HG03139 (cell line): ENCODE data around the gene MAGEA12.
"Not testable (repeated sequence)": the region's sequence is repeated elsewhere in the genome, so short reads cannot be mapped to it uniquely, and the experiment has no call there.

Source experiments
- ATAC-seq: cut with Tn5 transposase; IDR thresholded peaks from one replicate; pipeline ENCODE4 v1.9.1; 2021; ENCODE audit not compliant: unreplicated experiment

Gene MAGEA12, protein sequence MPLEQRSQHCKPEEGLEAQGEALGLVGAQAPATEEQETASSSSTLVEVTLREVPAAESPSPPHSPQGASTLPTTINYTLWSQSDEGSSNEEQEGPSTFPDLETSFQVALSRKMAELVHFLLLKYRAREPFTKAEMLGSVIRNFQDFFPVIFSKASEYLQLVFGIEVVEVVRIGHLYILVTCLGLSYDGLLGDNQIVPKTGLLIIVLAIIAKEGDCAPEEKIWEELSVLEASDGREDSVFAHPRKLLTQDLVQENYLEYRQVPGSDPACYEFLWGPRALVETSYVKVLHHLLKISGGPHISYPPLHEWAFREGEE

DNA sequence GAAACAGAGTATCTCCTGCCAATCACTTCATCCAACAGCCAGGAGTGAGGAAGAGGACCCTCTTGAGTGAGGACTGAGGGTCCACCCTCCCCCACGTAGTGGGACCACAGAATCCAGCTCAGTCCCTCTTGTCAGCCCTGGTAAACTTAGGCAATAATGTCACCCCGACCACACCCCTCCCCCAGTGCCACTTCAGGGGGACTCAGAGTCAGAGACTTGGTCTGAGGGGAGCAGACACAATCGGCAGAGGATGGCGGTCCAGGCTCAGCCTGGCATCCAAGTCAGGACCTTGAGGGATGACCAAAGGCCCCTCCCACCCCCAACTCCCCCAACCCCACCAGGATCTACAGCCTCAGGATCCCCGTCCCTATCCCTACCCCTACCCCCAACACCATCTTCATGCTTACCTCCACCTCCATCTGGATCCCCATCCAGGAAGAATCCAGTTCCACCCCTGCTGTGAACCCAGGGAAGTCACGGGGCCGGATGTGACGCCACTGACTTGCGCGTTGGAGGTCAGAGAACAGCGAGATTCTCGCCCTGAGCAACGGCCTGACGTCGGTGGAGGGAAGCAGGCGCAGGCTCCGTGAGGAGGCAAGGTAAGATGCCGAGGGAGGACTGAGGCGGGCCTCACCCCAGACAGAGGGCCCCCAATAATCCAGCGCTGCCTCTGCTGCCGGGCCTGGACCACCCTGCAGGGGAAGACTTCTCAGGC, at the start of gene MAGEA12, which contains the start of gene CSAG1:
TSS of gene MAGEA12 (plus strand) at position 497 of the 715 bp plus-strand sequence. CDS start 2,405 bp downstream, outside the sequence.
TSS of gene CSAG1 (minus strand) at position 461 of the 715 bp plus-strand sequence. CDS start 1,261 bp downstream, outside the sequence.
- no peak for ATAC-seq

DNA sequence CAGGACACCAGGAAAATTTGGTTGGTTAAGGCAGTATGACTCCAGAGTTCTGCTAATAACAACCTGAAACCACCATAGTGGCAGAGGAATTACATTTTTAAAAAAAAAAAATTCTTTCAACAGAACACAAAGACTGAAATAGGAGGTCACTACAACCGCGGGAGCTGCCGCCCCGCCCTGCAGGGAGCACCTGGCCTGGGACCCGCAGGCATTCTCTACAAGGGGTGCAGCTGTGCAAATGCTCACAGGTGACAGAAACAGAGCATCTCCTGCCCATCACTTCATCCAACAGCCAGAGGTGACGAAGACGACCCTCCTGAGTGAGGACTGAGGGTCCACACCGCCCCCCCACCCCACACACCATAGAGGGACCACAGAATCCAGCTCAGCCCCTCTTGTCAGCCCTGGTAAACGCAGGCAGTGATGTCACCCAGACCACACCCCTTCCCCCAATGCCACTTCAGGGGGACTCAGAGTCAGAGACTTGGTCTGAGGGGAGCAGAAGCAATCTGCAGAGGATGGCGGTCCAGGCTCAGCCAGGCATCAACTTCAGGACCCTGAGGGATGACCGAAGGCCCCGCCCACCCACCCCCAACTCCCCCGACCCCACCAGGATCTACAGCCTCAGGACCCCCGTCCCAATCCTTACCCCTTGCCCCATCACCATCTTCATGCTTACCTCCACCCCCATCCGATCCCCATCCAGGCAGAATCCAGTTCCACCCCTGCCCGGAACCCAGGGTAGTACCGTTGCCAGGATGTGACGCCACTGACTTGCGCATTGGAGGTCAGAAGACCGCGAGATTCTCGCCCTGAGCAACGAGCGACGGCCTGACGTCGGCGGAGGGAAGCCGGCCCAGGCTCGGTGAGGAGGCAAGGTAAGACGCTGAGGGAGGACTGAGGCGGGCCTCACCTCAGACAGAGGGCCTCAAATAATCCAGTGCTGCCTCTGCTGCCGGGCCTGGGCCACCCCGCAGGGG, 35.3 kb upstream of the MAGEA12 start, which contains the start of gene MAGEA3:
TSS of gene MAGEA3 (plus strand) at position 843 of the 980 bp plus-strand sequence. CDS start 2,039 bp downstream, outside the sequence.
- ATAC-seq: not testable (repeated sequence)

DNA sequence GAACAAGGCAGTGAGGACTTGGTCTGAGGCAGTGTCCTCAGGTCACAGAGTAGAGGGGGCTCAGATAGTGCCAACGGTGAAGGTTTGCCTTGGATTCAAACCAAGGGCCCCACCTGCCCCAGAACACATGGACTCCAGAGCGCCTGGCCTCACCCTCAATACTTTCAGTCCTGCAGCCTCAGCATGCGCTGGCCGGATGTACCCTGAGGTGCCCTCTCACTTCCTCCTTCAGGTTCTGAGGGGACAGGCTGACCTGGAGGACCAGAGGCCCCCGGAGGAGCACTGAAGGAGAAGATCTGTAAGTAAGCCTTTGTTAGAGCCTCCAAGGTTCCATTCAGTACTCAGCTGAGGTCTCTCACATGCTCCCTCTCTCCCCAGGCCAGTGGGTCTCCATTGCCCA, 33.2 kb upstream of the MAGEA12 start:
- ATAC-seq: not testable (repeated sequence)

DNA sequence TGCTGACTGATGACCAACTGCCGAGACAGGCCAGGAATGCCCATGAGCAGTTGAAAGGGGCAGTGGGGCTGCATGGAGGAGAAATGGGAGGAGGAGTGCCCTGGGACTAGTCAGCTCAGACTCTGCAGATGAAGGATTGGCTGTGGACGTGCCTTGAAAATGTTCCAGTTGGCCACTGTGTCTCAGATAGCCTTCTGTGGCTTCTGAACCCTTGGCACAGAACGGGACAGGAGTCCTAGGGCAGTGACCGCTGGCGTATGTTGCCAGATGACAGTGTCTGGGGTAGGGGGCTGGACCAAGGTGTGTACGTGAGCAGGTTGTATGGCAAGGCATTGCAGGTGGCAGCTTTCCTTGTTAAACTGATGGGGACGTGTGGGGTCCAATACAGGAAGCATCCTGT, 27.1 kb upstream of the MAGEA12 start:
- ATAC-seq: not testable (repeated sequence)

DNA sequence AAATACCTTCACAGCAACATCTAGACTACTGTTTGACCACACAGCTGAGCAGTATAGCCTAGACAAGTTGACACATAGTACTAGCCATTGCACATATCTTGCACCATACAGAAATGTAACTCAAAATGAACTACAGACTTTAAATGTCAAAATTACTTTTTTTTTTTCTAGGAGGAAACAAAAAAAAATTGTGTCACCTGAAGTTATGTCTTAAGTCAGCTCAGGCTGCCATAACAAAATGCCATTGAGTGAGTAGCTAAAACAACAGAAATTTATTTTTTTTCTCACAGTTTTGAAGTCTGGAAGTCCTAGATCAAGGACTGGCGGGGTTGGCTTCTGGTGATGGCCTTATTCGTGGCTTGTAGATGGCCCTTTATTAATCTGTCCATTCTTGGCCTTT, 24.4 kb upstream of the MAGEA12 start, which contains the start of gene CSAG2:
TSS of gene CSAG2 (minus strand) at position 101 of the 400 bp plus-strand sequence. CDS start 161 bp downstream, outside the sequence.
- not testable (repeated sequence) for ATAC-seq

DNA sequence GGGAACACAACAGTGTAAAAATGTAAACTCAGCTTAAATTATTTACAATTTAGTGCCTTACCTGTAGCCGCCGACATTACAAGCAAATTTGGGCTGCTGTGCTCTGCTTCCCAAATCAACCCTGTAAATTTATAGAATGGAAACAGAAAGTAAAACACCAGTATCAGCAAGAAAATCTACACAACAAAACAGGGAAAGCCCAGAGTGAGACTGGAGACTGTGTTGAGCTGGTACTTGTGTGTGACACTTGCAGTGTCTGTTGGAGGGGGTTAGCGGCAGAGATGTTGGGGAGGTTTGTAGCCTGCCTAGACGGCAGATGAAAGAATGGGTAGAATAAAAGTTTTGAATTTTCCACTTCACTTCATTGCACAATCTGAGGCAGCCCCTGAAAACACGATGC, 20.4 kb upstream of the MAGEA12 start:
- not testable (repeated sequence) for ATAC-seq

DNA sequence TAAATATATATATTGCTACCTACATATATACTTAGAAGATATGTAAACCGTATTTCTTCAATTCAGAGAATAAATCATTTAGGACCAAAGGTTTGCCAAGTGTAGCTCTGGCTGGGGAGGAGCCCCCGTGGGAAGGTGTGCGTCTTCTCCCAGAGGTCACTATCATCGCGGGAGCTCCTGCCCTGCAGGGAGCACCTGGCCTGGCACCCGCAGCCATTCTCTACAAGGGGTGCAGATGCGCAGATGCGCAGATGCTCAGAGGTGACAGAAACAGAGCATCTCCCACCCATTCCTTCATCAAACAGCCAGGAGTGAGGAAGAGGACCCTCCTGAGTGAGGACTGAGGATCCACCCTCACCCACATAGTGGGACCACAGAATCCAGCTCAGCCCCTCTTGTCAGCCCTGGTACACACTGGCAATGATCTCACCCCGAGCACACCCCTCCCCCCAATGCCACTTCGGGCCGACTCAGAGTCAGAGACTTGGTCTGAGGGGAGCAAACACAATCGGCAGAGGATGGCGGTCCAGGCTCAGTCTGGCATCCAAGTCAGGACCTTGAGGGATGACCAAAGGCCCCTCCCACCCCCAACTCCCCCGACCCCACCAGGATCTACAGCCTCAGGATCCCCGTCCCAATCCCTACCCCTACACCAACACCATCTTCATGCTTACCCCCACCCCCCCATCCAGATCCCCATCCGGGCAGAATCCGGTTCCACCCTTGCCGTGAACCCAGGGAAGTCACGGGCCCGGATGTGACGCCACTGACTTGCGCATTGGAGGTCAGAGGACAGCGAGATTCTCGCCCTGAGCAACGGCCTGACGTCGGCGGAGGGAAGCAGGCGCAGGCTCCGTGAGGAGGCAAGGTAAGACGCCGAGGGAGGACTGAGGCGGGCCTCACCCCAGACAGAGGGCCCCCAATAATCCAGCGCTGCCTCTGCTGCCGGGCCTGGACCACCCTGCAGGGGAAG, 19.5 kb upstream of the MAGEA12 start, which contains the start of gene MAGEA2B:
TSS of gene MAGEA2B (plus strand) at position 814 of the 973 bp plus-strand sequence. CDS start 2,479 bp downstream, outside the sequence.
- not testable (repeated sequence) for ATAC-seq

DNA sequence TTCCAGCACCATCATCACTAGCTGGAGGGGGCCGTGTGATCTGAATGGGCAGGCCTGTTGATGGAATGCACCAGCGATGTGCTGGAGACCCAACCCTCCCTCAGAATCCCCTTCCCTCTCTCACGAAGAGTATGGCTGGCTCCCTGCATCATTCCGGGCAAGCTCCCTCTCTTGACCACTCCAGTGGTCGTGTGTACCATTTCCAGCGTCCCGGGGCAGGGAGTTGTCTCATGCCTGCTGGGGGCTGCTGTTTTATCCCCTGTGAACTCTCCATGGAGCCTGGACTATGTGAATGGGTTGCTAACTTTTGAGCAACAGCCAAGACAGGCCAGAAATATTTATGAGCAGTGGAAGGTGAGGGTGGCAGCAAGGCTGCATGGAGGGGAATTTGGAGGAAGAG, 8.1 kb upstream of the MAGEA12 start:
- ATAC-seq: no peak

DNA sequence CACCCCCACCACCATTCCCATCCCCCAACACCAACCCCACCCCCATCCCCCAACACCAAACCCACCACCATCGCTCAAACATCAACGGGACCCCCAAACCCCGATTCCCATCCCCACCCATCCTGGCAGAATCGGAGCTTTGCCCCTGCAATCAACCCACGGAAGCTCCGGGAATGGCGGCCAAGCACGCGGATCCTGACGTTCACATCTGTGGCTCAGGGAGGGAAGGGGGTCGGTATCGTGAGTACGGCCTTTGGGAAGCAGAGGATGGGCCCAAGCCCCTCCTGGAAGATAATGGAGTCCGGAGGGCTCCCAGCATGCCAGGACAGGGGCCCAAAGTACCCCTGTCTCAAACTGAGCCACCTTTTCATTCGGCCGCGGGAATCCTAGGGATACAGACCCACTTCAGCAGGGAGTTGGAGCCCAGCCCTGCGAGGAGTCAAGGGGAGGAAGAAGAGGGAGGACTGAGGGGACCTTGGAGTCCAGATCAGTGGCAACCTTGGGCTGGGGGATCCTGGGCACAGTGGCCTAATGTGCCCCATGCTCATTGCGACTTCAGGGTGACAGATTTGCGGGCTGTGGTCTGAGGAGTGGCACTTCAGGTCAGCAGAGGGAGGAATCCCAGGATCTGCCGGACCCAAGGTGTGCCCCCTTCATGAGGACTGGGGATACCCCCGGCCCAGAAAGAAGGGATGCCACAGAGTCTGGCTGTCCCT, 744 bp downstream of the MAGEA12 start:
- not testable (repeated sequence) for ATAC-seq

DNA sequence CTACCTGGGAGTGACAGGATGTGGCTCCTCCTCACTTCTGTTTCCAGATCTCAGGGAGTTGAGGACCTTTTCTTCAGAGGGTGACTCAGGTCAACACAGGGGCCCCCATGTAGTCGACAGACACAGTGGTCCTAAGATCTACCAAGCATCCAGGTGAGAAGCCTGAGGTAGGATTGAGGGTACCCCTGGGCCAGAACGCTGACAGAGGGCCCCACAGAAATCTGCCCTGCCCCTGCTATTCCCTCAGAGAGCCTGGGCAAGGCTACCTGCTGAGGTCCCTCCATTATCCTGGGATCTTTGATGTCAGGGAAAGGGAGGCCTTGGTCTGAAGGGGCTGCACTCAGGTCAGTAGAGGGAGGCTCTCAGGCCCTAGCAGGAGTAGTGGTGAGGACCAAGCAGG, 1.5 kb downstream of the MAGEA12 start:
- ATAC-seq: no peak

DNA sequence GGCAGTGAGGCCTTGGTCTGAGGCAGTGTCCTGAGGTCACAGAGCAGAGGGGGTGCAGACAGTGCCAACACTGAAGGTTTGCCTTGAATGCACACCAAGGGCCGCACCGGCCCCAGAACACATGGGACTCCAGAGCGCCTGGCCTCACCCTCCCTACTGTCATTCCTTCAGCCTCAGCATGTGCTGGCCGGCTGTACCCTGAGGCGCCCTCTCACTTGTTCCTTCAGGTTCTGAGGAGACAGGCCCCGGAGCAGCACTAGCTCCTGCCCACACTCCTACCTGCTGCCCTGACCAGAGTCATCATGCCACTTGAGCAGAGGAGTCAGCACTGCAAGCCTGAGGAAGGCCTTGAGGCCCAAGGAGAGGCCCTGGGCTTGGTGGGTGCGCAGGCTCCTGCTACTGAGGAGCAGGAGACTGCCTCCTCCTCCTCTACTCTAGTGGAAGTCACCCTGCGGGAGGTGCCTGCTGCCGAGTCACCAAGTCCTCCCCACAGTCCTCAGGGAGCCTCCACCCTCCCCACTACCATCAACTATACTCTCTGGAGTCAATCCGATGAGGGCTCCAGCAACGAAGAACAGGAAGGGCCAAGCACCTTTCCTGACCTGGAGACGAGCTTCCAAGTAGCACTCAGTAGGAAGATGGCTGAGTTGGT, 2.4 kb downstream of the MAGEA12 start:
- no peak for ATAC-seq

DNA sequence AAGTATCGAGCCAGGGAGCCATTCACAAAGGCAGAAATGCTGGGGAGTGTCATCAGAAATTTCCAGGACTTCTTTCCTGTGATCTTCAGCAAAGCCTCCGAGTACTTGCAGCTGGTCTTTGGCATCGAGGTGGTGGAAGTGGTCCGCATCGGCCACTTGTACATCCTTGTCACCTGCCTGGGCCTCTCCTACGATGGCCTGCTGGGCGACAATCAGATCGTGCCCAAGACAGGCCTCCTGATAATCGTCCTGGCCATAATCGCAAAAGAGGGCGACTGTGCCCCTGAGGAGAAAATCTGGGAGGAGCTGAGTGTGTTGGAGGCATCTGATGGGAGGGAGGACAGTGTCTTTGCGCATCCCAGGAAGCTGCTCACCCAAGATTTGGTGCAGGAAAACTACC, 3.0 kb downstream of the MAGEA12 start:
- not testable (repeated sequence) for ATAC-seq

DNA sequence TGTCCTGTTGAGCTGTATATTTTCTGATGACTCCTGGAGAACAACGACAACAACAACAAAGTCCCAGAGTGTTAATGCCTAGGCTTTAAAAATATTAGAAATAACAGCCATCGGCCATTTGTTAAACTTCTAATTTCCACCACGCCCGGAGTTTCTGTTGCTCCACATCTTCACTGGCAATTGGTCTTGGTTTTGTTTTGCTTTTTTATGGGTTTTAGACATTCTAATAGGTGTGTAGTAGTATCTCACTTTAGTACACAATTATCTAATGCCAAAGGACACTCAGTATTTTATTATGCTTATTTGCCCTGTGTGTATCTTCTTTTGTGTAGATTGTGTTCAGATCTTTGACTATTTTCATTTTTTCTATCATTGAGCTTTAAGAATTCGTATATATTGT, 5.0 kb downstream of the MAGEA12 start:
- ATAC-seq: no peak

DNA sequence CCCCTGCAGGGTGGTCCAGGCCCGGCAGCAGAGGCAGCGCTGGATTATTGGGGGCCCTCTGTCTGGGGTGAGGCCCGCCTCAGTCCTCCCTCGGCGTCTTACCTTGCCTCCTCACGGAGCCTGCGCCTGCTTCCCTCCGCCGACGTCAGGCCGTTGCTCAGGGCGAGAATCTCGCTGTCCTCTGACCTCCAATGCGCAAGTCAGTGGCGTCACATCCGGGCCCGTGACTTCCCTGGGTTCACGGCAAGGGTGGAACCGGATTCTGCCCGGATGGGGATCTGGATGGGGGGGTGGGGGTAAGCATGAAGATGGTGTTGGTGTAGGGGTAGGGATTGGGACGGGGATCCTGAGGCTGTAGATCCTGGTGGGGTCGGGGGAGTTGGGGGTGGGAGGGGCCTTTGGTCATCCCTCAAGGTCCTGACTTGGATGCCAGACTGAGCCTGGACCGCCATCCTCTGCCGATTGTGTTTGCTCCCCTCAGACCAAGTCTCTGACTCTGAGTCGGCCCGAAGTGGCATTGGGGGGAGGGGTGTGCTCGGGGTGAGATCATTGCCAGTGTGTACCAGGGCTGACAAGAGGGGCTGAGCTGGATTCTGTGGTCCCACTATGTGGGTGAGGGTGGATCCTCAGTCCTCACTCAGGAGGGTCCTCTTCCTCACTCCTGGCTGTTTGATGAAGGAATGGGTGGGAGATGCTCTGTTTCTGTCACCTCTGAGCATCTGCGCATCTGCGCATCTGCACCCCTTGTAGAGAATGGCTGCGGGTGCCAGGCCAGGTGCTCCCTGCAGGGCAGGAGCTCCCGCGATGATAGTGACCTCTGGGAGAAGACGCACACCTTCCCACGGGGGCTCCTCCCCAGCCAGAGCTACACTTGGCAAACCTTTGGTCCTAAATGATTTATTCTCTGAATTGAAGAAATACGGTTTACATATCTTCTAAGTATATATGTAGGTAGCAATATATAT, 20.4 kb downstream of the MAGEA12 start, which contains the start of gene MAGEA2:
TSS of gene MAGEA2 (minus strand) at position 157 of the 965 bp plus-strand sequence. CDS start 2,479 bp downstream, outside the sequence.
- ATAC-seq: not testable (repeated sequence)

DNA sequence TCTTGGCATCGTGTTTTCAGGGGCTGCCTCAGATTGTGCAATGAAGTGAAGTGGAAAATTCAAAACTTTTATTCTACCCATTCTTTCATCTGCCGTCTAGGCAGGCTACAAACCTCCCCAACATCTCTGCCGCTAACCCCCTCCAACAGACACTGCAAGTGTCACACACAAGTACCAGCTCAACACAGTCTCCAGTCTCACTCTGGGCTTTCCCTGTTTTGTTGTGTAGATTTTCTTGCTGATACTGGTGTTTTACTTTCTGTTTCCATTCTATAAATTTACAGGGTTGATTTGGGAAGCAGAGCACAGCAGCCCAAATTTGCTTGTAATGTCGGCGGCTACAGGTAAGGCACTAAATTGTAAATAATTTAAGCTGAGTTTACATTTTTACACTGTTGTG, 21.3 kb downstream of the MAGEA12 start:
- not testable (repeated sequence) for ATAC-seq

DNA sequence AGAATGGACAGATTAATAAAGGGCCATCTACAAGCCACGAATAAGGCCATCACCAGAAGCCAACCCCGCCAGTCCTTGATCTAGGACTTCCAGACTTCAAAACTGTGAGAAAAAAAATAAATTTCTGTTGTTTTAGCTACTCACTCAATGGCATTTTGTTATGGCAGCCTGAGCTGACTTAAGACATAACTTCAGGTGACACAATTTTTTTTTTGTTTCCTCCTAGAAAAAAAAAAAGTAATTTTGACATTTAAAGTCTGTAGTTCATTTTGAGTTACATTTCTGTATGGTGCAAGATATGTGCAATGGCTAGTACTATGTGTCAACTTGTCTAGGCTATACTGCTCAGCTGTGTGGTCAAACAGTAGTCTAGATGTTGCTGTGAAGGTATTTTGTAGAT, 25.4 kb downstream of the MAGEA12 start, which contains the start of gene CSAG3:
TSS of gene CSAG3 (plus strand) at position 301 of the 400 bp plus-strand sequence.
- ATAC-seq: not testable (repeated sequence)

DNA sequence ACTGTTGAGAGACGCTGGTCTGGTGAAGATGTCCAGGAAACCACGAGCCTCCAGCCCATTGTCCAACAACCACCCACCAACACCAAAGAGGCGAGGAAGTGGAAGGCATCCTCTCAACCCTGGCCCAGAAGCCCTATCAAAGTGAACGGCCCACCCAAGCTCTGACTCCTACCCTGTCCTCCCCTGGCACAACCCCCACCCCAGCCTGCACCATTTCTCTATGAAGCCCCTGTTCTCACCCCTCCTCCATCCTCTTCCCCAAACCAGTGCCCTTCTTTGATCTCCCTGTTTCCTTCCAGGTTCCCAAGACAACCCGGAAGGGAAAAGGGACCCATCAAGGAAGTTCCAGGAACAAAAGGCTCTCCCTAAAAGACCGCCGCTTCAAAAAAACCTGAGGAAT, 26.0 kb downstream of the MAGEA12 start:
- not testable (repeated sequence) for ATAC-seq
